ENCODE results near the gene TRAPPC12.

TRAPPC12 gene

GRCh38 chr2:3432067-3432466, 52.6 kb downstream of the TRAPPC12 start:
- no peak for TF ChIP-seq ZNF565 (CRISPR knock-in tag; conservative IDR thresholded peaks at IDR 0.05; ENCODE audit: low read depth)
- no peak for TF ChIP-seq RARB (CRISPR knock-in tag; IDR thresholded peaks at IDR 0.05)
- TF ChIP-seq BACH2 (CRISPR knock-in tag; IDR thresholded peaks at IDR 0.05; ENCODE audit: borderline replicate concordance): no peak
- no peak for TF ChIP-seq ZFP3 (CRISPR knock-in tag; IDR thresholded peaks at IDR 0.05)
- TF ChIP-seq ZNF8 (CRISPR knock-in tag; IDR thresholded peaks at IDR 0.05): no peak
- TF ChIP-seq, protein P1, sequence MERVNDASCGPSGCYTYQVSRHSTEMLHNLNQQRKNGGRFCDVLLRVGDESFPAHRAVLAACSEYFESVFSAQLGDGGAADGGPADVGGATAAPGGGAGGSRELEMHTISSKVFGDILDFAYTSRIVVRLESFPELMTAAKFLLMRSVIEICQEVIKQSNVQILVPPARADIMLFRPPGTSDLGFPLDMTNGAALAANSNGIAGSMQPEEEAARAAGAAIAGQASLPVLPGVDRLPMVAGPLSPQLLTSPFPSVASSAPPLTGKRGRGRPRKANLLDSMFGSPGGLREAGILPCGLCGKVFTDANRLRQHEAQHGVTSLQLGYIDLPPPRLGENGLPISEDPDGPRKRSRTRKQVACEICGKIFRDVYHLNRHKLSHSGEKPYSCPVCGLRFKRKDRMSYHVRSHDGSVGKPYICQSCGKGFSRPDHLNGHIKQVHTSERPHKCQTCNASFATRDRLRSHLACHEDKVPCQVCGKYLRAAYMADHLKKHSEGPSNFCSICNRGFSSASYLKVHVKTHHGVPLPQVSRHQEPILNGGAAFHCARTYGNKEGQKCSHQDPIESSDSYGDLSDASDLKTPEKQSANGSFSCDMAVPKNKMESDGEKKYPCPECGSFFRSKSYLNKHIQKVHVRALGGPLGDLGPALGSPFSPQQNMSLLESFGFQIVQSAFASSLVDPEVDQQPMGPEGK (CRISPR knock-in tag; IDR thresholded peaks at IDR 0.05; ENCODE audit: borderline replicate concordance): no peak
- TF ChIP-seq ZFP30 (CRISPR knock-in tag; IDR thresholded peaks at IDR 0.05): no peak
- ATAC-seq: no peak

GRCh38 chr2:3432693-3433338, 53.3 kb downstream of the TRAPPC12 start:
- ATAC-seq: no peak
- TF ChIP-seq ZNF8 (CRISPR knock-in tag; IDR thresholded peaks at IDR 0.05) (no peak), RARB (CRISPR knock-in tag; IDR thresholded peaks at IDR 0.05) (no peak), GLIS3 (CRISPR knock-in tag; IDR thresholded peaks at IDR 0.05) (no peak), PPARA (CRISPR knock-in tag; IDR thresholded peaks at IDR 0.05; ENCODE audit: borderline replicate concordance) (no peak), TSHZ2 (CRISPR knock-in tag; IDR thresholded peaks at IDR 0.05) (no peak), ZFP30 (CRISPR knock-in tag; IDR thresholded peaks at IDR 0.05) (no peak), SNAI2 (CRISPR knock-in tag; IDR thresholded peaks at IDR 0.05) (no peak), ZC3H10 (CRISPR knock-in tag; IDR thresholded peaks at IDR 0.05) (no peak), ISL1 (CRISPR knock-in tag; IDR thresholded peaks at IDR 0.05) (no peak), ZNF70 (CRISPR knock-in tag; IDR thresholded peaks at IDR 0.05) (no peak), BACH2 (CRISPR knock-in tag; IDR thresholded peaks at IDR 0.05; ENCODE audit: borderline replicate concordance) (no peak), TCF4 (CRISPR knock-in tag; IDR thresholded peaks at IDR 0.05; ENCODE audit: borderline replicate concordance) (no peak), OSR1 (CRISPR knock-in tag; IDR thresholded peaks at IDR 0.05) (no peak), CREB5 (CRISPR knock-in tag; IDR thresholded peaks at IDR 0.05; ENCODE audit: low read depth) (no peak), CSDC2 (CRISPR knock-in tag; IDR thresholded peaks at IDR 0.05) (no peak)

DNA sequence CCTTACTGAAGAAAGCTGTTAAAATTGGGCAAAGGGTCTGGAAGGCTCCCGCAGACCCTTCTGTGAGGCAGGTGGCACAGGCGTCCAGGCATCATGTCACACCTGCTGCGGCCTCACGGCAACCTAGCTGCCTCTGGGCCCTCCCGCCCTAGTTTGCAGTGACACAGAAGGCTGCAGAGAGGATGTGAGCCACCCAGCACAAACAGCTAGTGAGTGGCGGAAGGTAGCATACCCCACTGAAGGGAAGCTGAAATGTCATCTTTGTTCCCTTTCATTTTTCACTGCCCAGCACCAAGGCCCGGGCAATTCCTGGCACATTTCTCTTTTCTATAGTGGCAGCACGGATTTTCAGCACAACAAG, 53.8 kb downstream of the TRAPPC12 start:
- TF ChIP-seq ARNTL (CRISPR knock-in tag; IDR thresholded peaks at IDR 0.05; ENCODE audit: borderline replicate concordance, low read depth): no peak
- TF ChIP-seq PPARA (CRISPR knock-in tag; IDR thresholded peaks at IDR 0.05; ENCODE audit: borderline replicate concordance): no peak
- no peak for TF ChIP-seq ZFP3 (CRISPR knock-in tag; IDR thresholded peaks at IDR 0.05)
- TF ChIP-seq BACH2 (CRISPR knock-in tag; IDR thresholded peaks at IDR 0.05; ENCODE audit: borderline replicate concordance): no peak
- TF ChIP-seq, protein P1 (CRISPR knock-in tag; IDR thresholded peaks at IDR 0.05; ENCODE audit: borderline replicate concordance): no peak
- no peak for TF ChIP-seq ZFP30 (CRISPR knock-in tag; IDR thresholded peaks at IDR 0.05)
- ATAC-seq: no peak

DNA sequence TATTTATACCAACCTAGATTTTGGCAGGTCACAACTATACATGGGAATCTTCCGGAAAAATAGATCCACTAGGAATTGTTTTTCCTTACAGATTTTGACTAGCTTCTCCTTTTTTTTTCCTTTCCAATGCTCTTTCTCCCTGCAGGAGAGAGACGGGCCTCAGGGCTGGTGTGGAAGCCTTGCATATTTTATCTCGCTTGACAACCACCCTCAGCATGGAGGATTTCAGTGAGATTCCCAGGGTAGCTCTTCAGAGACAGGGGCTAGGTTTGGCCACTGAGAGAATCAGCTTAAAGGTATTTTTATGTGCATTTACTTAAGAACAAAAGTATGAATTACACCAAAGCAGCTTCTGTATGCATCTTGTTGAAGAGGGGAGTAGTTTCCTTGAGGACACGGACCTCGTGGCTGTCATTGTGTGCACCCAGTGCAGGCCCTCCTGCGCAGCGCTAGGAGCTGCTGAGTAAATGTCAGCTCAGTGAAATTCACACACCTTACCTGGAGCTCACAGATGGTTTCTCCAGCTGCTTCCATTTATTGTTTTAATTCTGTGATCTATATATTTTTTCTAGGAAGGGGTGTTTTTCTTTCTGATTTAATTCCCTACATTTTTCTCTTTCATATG, 54.4 kb downstream of the TRAPPC12 start:
- no peak for TF ChIP-seq ZC3H10 (CRISPR knock-in tag; IDR thresholded peaks at IDR 0.05)
- TF ChIP-seq GLIS3 (CRISPR knock-in tag; IDR thresholded peaks at IDR 0.05): no peak
- no peak for TF ChIP-seq CSRNP3 (CRISPR knock-in tag; IDR thresholded peaks at IDR 0.05)
- TF ChIP-seq, protein P2, sequence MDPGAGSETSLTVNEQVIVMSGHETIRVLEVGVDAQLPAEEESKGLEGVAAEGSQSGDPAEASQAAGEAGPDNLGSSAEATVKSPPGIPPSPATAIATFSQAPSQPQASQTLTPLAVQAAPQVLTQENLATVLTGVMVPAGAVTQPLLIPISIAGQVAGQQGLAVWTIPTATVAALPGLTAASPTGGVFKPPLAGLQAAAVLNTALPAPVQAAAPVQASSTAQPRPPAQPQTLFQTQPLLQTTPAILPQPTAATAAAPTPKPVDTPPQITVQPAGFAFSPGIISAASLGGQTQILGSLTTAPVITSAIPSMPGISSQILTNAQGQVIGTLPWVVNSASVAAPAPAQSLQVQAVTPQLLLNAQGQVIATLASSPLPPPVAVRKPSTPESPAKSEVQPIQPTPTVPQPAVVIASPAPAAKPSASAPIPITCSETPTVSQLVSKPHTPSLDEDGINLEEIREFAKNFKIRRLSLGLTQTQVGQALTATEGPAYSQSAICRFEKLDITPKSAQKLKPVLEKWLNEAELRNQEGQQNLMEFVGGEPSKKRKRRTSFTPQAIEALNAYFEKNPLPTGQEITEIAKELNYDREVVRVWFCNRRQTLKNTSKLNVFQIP (CRISPR knock-in tag; IDR thresholded peaks at IDR 0.05; ENCODE audit: borderline replicate concordance, low read depth): no peak
- TF ChIP-seq CREB5 (CRISPR knock-in tag; IDR thresholded peaks at IDR 0.05; ENCODE audit: low read depth): no peak
- no peak for TF ChIP-seq SNAI2 (CRISPR knock-in tag; IDR thresholded peaks at IDR 0.05)
- no peak for TF ChIP-seq ISL1 (CRISPR knock-in tag; IDR thresholded peaks at IDR 0.05)
- TF ChIP-seq TCF4 (CRISPR knock-in tag; IDR thresholded peaks at IDR 0.05; ENCODE audit: borderline replicate concordance): no peak
- no peak for TF ChIP-seq ZNF8 (CRISPR knock-in tag; IDR thresholded peaks at IDR 0.05)
- no peak for TF ChIP-seq OSR1 (CRISPR knock-in tag; IDR thresholded peaks at IDR 0.05)
- no peak for TF ChIP-seq ARNTL (CRISPR knock-in tag; IDR thresholded peaks at IDR 0.05; ENCODE audit: borderline replicate concordance, low read depth)
- no peak for ATAC-seq

Measured in SK-N-SH treated with all-trans-retinoic acid at 6 μM for 48 hours (cell line).